Common myeloid progenitor, CD34-positive (primary cell): Measurements from ENCODE around the gene SAT2.
A peak's percentile ranks its signal among the peaks of the same experiment; 100 is the strongest.
"Not testable (repeated sequence)": the region's sequence is repeated elsewhere in the genome, so short reads cannot be mapped to it uniquely, and the experiment has no call there.

Experiments used
- CTCF ChIA-PET: fragments of 350-600 bp; sonication (Branson Sonifier 250); formaldehyde crosslinking; loops from one replicate; lab custom pipeline; 2021; ENCODE audit warnings: antibody characterized with exemption; lab: Charles Lee
- POLR2A ChIA-PET: fragments of 350-600 bp; sonication (Branson Sonifier 250); formaldehyde crosslinking; loops from one replicate; lab custom pipeline; 2021; ENCODE audit warnings: antibody characterized with exemption; lab: Charles Lee
- DNase-seq, 3 donors: peaks; one replicate each; pipeline versions ENCODE4 v3.0.0 to v3.0.0-alpha.2; 2013
- H3K27ac ChIP-seq, 2 experiments: 1 replicate in 1 of 2; 2 replicates in 1 of 2; pipeline ENCODE4 v1.7.0; 2013; ENCODE audit warnings: inconsistent platforms in 2 of 2, low read length in 2 of 2, mild to moderate bottlenecking in 2 of 2, low read depth in 1 of 2, moderate library complexity in 1 of 2; ENCODE audit not compliant: severe bottlenecking in 2 of 2, insufficient read depth in 1 of 2, poor library complexity in 1 of 2
- H3K27me3 ChIP-seq, 5 experiments: replicated peaks in 2 of 5; 1 replicate in 3 of 5; 2 replicates in 2 of 5; pipeline versions ENCODE4 v1.6.1 to v1.7.0; 2013; ENCODE audit warnings: low read length in 4 of 5, mild to moderate bottlenecking in 2 of 5, moderate library complexity in 2 of 5, inconsistent platforms in 1 of 5; ENCODE audit not compliant: insufficient read depth in 5 of 5, control insufficient read depth in 4 of 5
- H3K36me3 ChIP-seq, 4 experiments: 1 replicate in 2 of 4; 2 replicates in 2 of 4; pipeline versions ENCODE4 v1.6.1 to v1.7.0; 2013; ENCODE audit warnings: low read length in 3 of 4, control low read depth in 1 of 4, mild to moderate bottlenecking in 1 of 4; ENCODE audit not compliant: control insufficient read depth in 4 of 4, insufficient read depth in 4 of 4
- H3K4me1 ChIP-seq, 4 experiments: 1 replicate in 3 of 4; 2 replicates in 1 of 4; pipeline versions ENCODE4 v1.6.1 to v1.7.1; 2013; ENCODE audit warnings: low read length in 3 of 4, mild to moderate bottlenecking in 3 of 4, control low read depth in 1 of 4, inconsistent platforms in 1 of 4, moderate library complexity in 1 of 4; ENCODE audit not compliant: control insufficient read depth in 4 of 4, insufficient read depth in 4 of 4; ENCODE audit errors: control extremely low read depth in 1 of 4
- H3K4me3 ChIP-seq, 7 experiments: 1 replicate in 4 of 7; 2 replicates in 3 of 7; pipeline versions ENCODE4 v1.5.1 to v1.7.0; 2013; ENCODE audit warnings: mild to moderate bottlenecking in 7 of 7, low read length in 6 of 7, moderate library complexity in 6 of 7, inconsistent platforms in 2 of 7, low read depth in 2 of 7, control low read depth in 1 of 7; ENCODE audit not compliant: insufficient read depth in 4 of 7, control insufficient read depth in 1 of 7; ENCODE audit errors: extremely low read depth in 1 of 7
- H3K9me3 ChIP-seq, 5 experiments: 1 replicate in 4 of 5; 2 replicates in 1 of 5; pipeline versions ENCODE4 v1.6.1 to v1.7.1; 2013; ENCODE audit warnings: low read length in 4 of 5, mild to moderate bottlenecking in 2 of 5, inconsistent platforms in 1 of 5, low read depth in 1 of 5, moderate library complexity in 1 of 5; ENCODE audit not compliant: control insufficient read depth in 4 of 5, insufficient read depth in 2 of 5; ENCODE audit errors: control extremely low read depth in 1 of 5
- WGBS: methylation state at CpG from one replicate; pipeline ENCODE4 v1.1.5; 2013; ENCODE audit not compliant: insufficient coverage; 5-methylcytosine and 5-hydroxymethylcytosine counted together

SAT2 gene

GRCh38 chr17:7651097-7651664 is 23.6 kb upstream of the SAT2 start:
- peak in 1 of 3 donors; percentile 17 for DNase-seq
- under 1% methylated on average over 31 of the region's 45 CpGs for WGBS
- CTCF ChIA-PET: interaction anchor here (0.8 to 1.5 kb wide), 6 partner anchors 10 to 65 kb away, joined by 3 to 6 read pairs (median 3); no protein-coding TSS in a partner anchor
- H3K9me3 ChIP-seq: no peaks in the 10 kb centered on the region
- H3K27ac ChIP-seq: no peak overlapping the region
- H3K4me1 ChIP-seq: peaks cover 0 to 18% (median 15%) of the 10 kb centered on the region in 4 experiments
- POLR2A ChIA-PET: interaction anchor here (0.6 to 1.9 kb wide), 5 partner anchors 23 to 744 kb away, joined by 3 to 10 read pairs (median 3); partner anchors contain the start of genes SAT2 and TP53
- H3K27me3 ChIP-seq: peaks cover 0 to 47% (median 31%) of the 10 kb centered on the region in 5 experiments
- peak overlapping the region; percentile 13 to 73 (median 51) for H3K4me3 ChIP-seq
- H3K36me3 ChIP-seq: no peaks in the 10 kb centered on the region

- Histone ChIP-seq H3K27me3 (peaks cover 0 to 47% (median 31%) of the 10 kb centered on the region in 5 experiments), H3K4me1 (peaks cover 0 to 18% (median 15%) of the 10 kb centered on the region in 4 experiments), H3K27ac (no peak within 1 kb of the TSS), H3K4me3 (peak within 1 kb of the TSS; percentile 16 to 73 (median 51)), H3K9me3 (no peaks in the 10 kb centered on the region), H3K36me3 (no peaks in the 10 kb centered on the region)
- POLR2A ChIA-PET: interaction anchor here (0.6 to 1.9 kb wide), 5 partner anchors 23 to 37 kb away, joined by 3 to 10 read pairs (median 3); partner anchors contain the start of genes SAT2, TP53 and WRAP53
- DNase-seq: peak; percentile 81 to 86 (median 83)
- 1% methylated on average over 26 of the region's 34 CpGs for WGBS
- CTCF ChIA-PET: interaction anchor here (0.8 to 1.5 kb wide), 6 partner anchors 9 to 66 kb away, joined by 3 to 6 read pairs (median 3); no protein-coding TSS in a partner anchor
Measured at GRCh38 chr17:7650509-7651096, 23.0 kb upstream of the SAT2 start, which contains the start of gene ATP1B2. ATP1B2 (plus strand) TSS chr17:7650926; CDS start chr17:7651519, 593 bp downstream.

GRCh38 chr17:7647018-7647417 is 19.4 kb upstream of the SAT2 start:
- H3K9me3 ChIP-seq: no peaks in the 10 kb centered on the region
- ChIA-PET CTCF (interaction anchor here (1.3 to 4.6 kb wide), 2 partner anchors 11 to 14 kb away, joined by 4 to 28 read pairs; partner anchors contain the start of gene SHBG), POLR2A (interaction anchor here (0.6 kb wide), 1 partner anchor 19 kb away, joined by 4 read pairs; the partner anchor contains the start of gene SAT2)
- no peak overlapping the region for H3K27ac ChIP-seq
- WGBS: 73% methylated on average over 2 of the region's 4 CpGs
- no peak overlapping the region for H3K4me3 ChIP-seq
- H3K36me3 ChIP-seq: no peaks in the 10 kb centered on the region
- peaks cover 0 to 21% (median 11%) of the 10 kb centered on the region in 5 experiments for H3K27me3 ChIP-seq
- H3K4me1 ChIP-seq: peaks cover 0 to 18% (median 15%) of the 10 kb centered on the region in 4 experiments
- no peak for DNase-seq

GRCh38 chr17:7646457-7646856 is 18.8 kb upstream of the SAT2 start:
- 98% methylated on average over 7 of the region's 9 CpGs for WGBS
- peaks cover 0 to 16% (median 11%) of the 10 kb centered on the region in 5 experiments for H3K27me3 ChIP-seq
- H3K27ac ChIP-seq: no peak overlapping the region
- ChIA-PET POLR2A (no interaction called here), CTCF (interaction anchor here (4.6 kb wide), 1 partner anchor 14 kb away, joined by 28 read pairs; the partner anchor contains the start of gene SHBG)
- H3K4me1 ChIP-seq: peaks cover 0 to 12% (median 11%) of the 10 kb centered on the region in 4 experiments
- no peaks in the 10 kb centered on the region for H3K9me3 ChIP-seq
- DNase-seq: no peak
- no peaks in the 10 kb centered on the region for H3K36me3 ChIP-seq
- no peak overlapping the region for H3K4me3 ChIP-seq

GRCh38 chr17:7644775-7645174 is 17.2 kb upstream of the SAT2 start:
- H3K27ac ChIP-seq: no peak overlapping the region
- H3K4me1 ChIP-seq: no peaks in the 10 kb centered on the region
- no peaks in the 10 kb centered on the region for H3K9me3 ChIP-seq
- peaks cover 0 to 3% (median 2%) of the 10 kb centered on the region in 5 experiments for H3K27me3 ChIP-seq
- 91% methylated on average over 4 of the region's 4 CpGs for WGBS
- ChIA-PET POLR2A (no interaction called here), CTCF (interaction anchor here (4.6 kb wide), 1 partner anchor 12 kb away, joined by 28 read pairs; the partner anchor contains the start of gene SHBG)
- H3K4me3 ChIP-seq: no peak overlapping the region
- DNase-seq: no peak
- no peaks in the 10 kb centered on the region for H3K36me3 ChIP-seq

- H3K27me3 ChIP-seq, H3K9me3 ChIP-seq, H3K4me1 ChIP-seq, H3K36me3 ChIP-seq, H3K27ac ChIP-seq, POLR2A ChIA-PET, H3K4me3 ChIP-seq: not testable (repeated sequence)
- DNase-seq: peak in 1 of 3 donors; percentile 10
- 77% methylated on average over 7 of the region's 7 CpGs for WGBS
- CTCF ChIA-PET: interaction anchor here (0.8 to 2.0 kb wide), 4 partner anchors 9 to 45 kb away, joined by 3 to 10 read pairs (median 6); partner anchors contain the start of genes ATP1B2 and TP53
Measured at GRCh38 chr17:7641635-7642034, 14.0 kb upstream of the SAT2 start.
